Spleen (tissue), 11 donors: Measurements from ENCODE around the gene FRMD4A. TPM values are rescaled to one million over a fixed set of nuclear protein-coding genes. Genes with fewer than 3 reads are reported as not detected.

Experiments used
- DNase-seq: peaks from one replicate; pipeline ENCODE4 v3.0.0-alpha.2; 2020
- H3K27ac ChIP-seq, 8 donors: fragments of 200-600 bp; sonication (generic) in 7 of 8; 1 replicate in 4 of 8; 2 replicates in 4 of 8; pipeline versions ENCODE4 v1.5.0 to v1.8.0; 2016 to 2021; ENCODE audit warnings: inconsistent platforms in 4 of 8, mild to moderate bottlenecking in 4 of 8, moderate library complexity in 1 of 8
- H3K27me3 ChIP-seq, 7 donors: fragments of 200-600 bp; sonication (generic) in 6 of 7; replicated peaks in 1 of 7; 1 replicate in 4 of 7; 2 replicates in 3 of 7; pipeline versions ENCODE4 v1.5.0 to v1.8.0; 2016 to 2021; ENCODE audit warnings: inconsistent platforms in 3 of 7, mild to moderate bottlenecking in 1 of 7
- H3K36me3 ChIP-seq, 6 donors: fragments of 200-600 bp; sonication (generic) in 5 of 6; 1 replicate in 4 of 6; 2 replicates in 2 of 6; pipeline versions ENCODE4 v1.5.0 to v1.8.0; 2016 to 2021; ENCODE audit warnings: inconsistent platforms in 2 of 6
- H3K4me1 ChIP-seq, 6 donors: fragments of 200-600 bp; sonication (generic) in 5 of 6; 1 replicate in 3 of 6; 2 replicates in 3 of 6; pipeline versions ENCODE4 v1.5.0 to v1.8.0; 2016 to 2021; ENCODE audit warnings: inconsistent platforms in 3 of 6
- H3K4me3 ChIP-seq, 8 donors: fragments of 200-600 bp; sonication (generic) in 7 of 8; 1 replicate in 4 of 8; 2 replicates in 4 of 8; pipeline versions ENCODE4 v1.5.0 to v1.8.0; 2016 to 2021; ENCODE audit warnings: inconsistent platforms in 4 of 8, mild to moderate bottlenecking in 4 of 8, moderate library complexity in 2 of 8
- H3K9me3 ChIP-seq, 8 donors: fragments of 200-600 bp; sonication (generic) in 7 of 8; 1 replicate in 4 of 8; 2 replicates in 4 of 8; pipeline versions ENCODE4 v1.5.0 to v1.8.0; 2016 to 2021; ENCODE audit warnings: inconsistent platforms in 4 of 8
- POLR2A ChIP-seq, 3 donors: fragments of 450-650 bp; IDR thresholded peaks; one replicate each; pipeline ENCODE4 v1.5.1; 2017; ENCODE audit warnings: antibody characterized with exemption in 3 of 3, mild to moderate bottlenecking in 1 of 3
- POLR2AphosphoS5 ChIP-seq, 3 donors: sonication (generic); formaldehyde crosslinking; IDR thresholded peaks; one replicate each; pipeline ENCODE4 v1.5.1; 2017; ENCODE audit warnings: antibody characterized with exemption in 3 of 3
- WGBS, 5 donors: extraction: QIAGEN DNeasy Blood & Tissue Kit in 3 of 5; methylation state at CpG; one replicate each; pipeline versions ENCODE4 v1.1.5 to v1.1.7; 2013 to 2018; 5-methylcytosine and 5-hydroxymethylcytosine counted together
- intact Hi-C: fragments of 100-400 bp; cut with DNase I; formaldehyde crosslinking; loops from one replicate; pipeline ENCODE4 v1.15.0; 2023; ENCODE audit warnings: low total_unique reads
- polyA plus RNA-seq, 3 donors: library from polyadenylated mRNA; stranded (reverse); fragments of 200-250 nt; gene quantifications; one replicate each; pipeline ENCODE4 v1.2.1, GENCODE V29; 2013
- total RNA-seq, 7 donors: library from RNA; depleted of rRNA in 3 of 7; stranded (reverse); fragments of >200 nt in 3 of 7; fragmentation: NEBNext Ultra II Directional in 4 of 7; extraction: Animal tissue kit (Norgen Biotek cat#: 25700) in 4 of 7; gene quantifications; one replicate each; pipeline versions ENCODE4 v1.1.0 to v1.2.1, GENCODE V29; 2016 to 2021
- TF ChIP-seq, protein P1 (sequence below), 11 experiments: fragments of 200-600 bp in 7 of 11; fragments of 450-650 bp in 4 of 11; sonication (generic) in 4 of 11; IDR thresholded peaks in 8 of 11; conservative IDR thresholded peaks in 3 of 11; 1 replicate in 7 of 11; 2 replicates in 4 of 11; pipeline versions ENCODE4 v1.4.0 to v1.8.0; 2016 to 2021; ENCODE audit warnings: antibody characterized with exemption in 11 of 11, inconsistent platforms in 4 of 11, mild to moderate bottlenecking in 1 of 11
- donor health status: healthy with polysubstance abuse.
- donor health status: DM: no; HTN: no; CAD: no; lungs with moderate emphysema.
- donor health status: DM: no; HTN: no; CAD: no.
- donor health status: Bipolar disorder and iron deficiency.
- donor health status: healthy.
- donor health status: DM: no; HTN: no; CAD: no.
- donor health status: DM: yes; HTN: yes; CAD: no.

Gene FRMD4A
- total and polyA plus RNA-seq, 10 donors, result 9.2 to 141 (median 80.5) TPM

DNA sequence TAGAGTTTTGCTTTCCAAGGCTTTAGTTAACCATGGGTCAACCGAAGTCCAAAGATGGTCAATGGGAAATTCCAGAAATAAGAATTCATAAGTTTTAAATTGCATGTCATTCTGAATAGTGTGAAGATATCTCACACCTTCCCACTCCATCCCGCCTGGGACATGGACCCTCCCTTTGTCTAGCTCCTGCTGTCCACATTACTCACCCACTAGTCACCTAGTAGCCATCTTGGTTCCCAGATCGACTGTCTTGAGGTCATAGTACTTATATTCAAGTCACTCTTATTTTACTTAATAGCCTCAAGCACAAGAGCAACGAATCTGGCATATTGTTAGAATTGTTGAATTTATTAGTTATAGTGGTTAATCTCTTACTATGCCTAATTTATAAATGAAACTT lies 377.4 kb downstream of the FRMD4A start:
- H3K4me3 ChIP-seq, result no peak overlapping the region
- no peak for DNase-seq
- H3K36me3 ChIP-seq, result no peaks in the 10 kb centered on the region
- no peaks in the 10 kb centered on the region for H3K4me1 ChIP-seq
- WGBS, 5 donors, result 84 to 90% (median 87%) methylated on average over 4 of the region's 4 CpGs
- no peaks in the 10 kb centered on the region for H3K9me3 ChIP-seq
- intact Hi-C loops, result no loop called here
- no peaks in the 10 kb centered on the region for H3K27me3 ChIP-seq
- TF ChIP-seq, protein P1, sequence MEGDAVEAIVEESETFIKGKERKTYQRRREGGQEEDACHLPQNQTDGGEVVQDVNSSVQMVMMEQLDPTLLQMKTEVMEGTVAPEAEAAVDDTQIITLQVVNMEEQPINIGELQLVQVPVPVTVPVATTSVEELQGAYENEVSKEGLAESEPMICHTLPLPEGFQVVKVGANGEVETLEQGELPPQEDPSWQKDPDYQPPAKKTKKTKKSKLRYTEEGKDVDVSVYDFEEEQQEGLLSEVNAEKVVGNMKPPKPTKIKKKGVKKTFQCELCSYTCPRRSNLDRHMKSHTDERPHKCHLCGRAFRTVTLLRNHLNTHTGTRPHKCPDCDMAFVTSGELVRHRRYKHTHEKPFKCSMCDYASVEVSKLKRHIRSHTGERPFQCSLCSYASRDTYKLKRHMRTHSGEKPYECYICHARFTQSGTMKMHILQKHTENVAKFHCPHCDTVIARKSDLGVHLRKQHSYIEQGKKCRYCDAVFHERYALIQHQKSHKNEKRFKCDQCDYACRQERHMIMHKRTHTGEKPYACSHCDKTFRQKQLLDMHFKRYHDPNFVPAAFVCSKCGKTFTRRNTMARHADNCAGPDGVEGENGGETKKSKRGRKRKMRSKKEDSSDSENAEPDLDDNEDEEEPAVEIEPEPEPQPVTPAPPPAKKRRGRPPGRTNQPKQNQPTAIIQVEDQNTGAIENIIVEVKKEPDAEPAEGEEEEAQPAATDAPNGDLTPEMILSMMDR (IDR thresholded peaks at IDR 0.05 in 8 of 11, conservative IDR thresholded peaks at IDR 0.05 in 3 of 11), result no peak
- TF ChIP-seq POLR2AphosphoS5 (IDR thresholded peaks at IDR 0.05) (no peak), POLR2A (IDR thresholded peaks at IDR 0.05) (no peak)
- H3K27ac ChIP-seq, result no peak overlapping the region

DNA sequence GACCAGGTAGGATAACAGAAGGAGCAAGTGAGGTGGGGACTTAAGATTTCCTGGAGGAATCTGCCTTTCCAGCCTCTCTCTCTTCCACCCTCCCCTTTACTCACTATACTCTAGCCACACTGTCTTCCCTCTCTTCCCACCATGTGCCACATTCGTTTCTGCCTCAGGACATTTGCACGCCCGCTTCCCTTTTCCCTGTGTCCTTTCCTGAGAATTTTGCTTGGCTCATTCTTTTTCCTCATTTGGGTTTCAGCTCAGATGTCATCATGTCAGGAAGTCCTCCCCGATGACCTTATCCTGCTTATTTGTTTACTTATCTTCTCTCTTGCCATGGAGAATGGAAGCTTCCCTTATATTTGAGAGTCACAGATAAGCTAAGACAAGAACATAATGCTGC lies 380.2 kb downstream of the FRMD4A start:
- intact Hi-C loops, result no loop called here
- WGBS, 5 donors, result 61 to 80% (median 65%) methylated on average over 4 of the region's 4 CpGs
- DNase-seq, result no peak
- Histone ChIP-seq H3K4me3 (no peak overlapping the region), H3K4me1 (peaks cover 0 to 11% (median 9%) of the 10 kb centered on the region in 6 donors), H3K27ac (peak overlapping the region in 5 of 8 donors; percentile 38 to 64 (median 59)), H3K9me3 (no peaks in the 10 kb centered on the region), H3K27me3 (no peaks in the 10 kb centered on the region), H3K36me3 (no peaks in the 10 kb centered on the region)
- TF ChIP-seq POLR2AphosphoS5 (IDR thresholded peaks at IDR 0.05) (no peak), POLR2A (IDR thresholded peaks at IDR 0.05) (no peak)
- TF ChIP-seq, protein P1 (IDR thresholded peaks at IDR 0.05 in 8 of 11, conservative IDR thresholded peaks at IDR 0.05 in 3 of 11), result no peak

DNA sequence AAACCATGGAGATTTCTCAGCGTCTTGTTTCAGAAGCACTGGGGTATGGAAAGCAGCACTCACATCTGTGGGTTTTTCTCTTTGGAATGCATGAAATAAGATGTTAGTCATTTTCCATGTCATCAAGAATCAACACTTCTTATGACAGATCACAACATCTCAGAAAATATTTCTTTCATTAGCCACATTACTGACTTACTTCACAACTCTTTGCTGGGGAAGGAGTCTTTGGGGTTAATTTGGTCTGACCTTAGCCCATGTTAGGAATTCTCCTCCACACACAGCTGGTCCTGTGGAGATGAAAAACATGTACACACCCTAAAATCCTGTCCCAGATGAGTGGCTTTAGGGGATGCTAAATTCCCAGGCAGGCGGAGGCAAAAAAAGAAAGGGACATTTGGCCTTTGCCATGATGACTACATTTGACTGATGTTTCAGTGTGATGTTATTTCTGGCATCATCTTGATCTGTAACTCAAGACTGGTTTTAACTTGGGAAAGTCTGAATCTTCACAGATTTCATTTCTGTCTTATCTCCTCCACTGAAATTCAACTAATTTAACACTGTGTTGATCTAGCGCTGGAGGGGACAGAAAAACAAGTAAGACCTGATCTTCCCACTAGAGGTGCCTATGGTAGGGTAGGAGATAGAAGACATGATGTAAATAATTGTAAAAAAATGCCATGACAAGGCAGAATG lies 380.7 kb downstream of the FRMD4A start:
- TF ChIP-seq, protein P1 (IDR thresholded peaks at IDR 0.05 in 8 of 11, conservative IDR thresholded peaks at IDR 0.05 in 3 of 11), result no peak
- TF ChIP-seq POLR2A (IDR thresholded peaks at IDR 0.05) (no peak), POLR2AphosphoS5 (IDR thresholded peaks at IDR 0.05) (peak in 1 of 3 donors; percentile 29)
- WGBS, 5 donors, result 71 to 86% (median 82%) methylated on average over 3 of the region's 3 CpGs
- intact Hi-C loops, result no loop called here

DNA sequence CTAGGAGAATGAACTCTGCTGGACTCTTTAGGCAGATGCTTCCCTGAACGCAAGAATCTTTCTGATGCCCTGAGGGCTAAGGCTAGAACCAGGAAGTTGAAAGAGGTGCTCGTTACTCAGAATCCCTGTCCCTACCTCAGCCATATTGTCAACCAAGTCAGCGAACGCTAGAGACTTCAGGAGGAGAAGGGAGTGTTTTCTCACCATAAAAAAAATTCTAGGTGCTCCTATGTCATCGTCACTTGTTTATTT lies 384.6 kb downstream of the FRMD4A start:
- H3K36me3 ChIP-seq, result no peaks in the 10 kb centered on the region
- no peaks in the 10 kb centered on the region for H3K9me3 ChIP-seq
- 69 to 88% (median 81%) methylated on average over 5 of the region's 5 CpGs for WGBS, 5 donors

More for the DNA sequence above, 380.7 kb downstream of the FRMD4A start:
- Histone ChIP-seq H3K27me3 (no peaks in the 10 kb centered on the region), H3K9me3 (no peaks in the 10 kb centered on the region), H3K4me1 (peaks cover 0 to 16% (median 12%) of the 10 kb centered on the region in 6 donors), H3K27ac (peak overlapping the region in 6 of 8 donors; percentile 25 to 64 (median 50)), H3K36me3 (no peaks in the 10 kb centered on the region), H3K4me3 (no peak overlapping the region)
- no peak for DNase-seq

More for the DNA sequence above, 384.6 kb downstream of the FRMD4A start:
- peaks cover 0 to 20% (median 12%) of the 10 kb centered on the region in 6 donors for H3K4me1 ChIP-seq
- H3K4me3 ChIP-seq, result no peak overlapping the region
- intact Hi-C loops, result no loop called here
- no peaks in the 10 kb centered on the region for H3K27me3 ChIP-seq
- DNase-seq, result no peak
- TF ChIP-seq, protein P1 (IDR thresholded peaks at IDR 0.05 in 8 of 11, conservative IDR thresholded peaks at IDR 0.05 in 3 of 11), result no peak
- no peak for TF ChIP-seq POLR2AphosphoS5 (IDR thresholded peaks at IDR 0.05)
- no peak for TF ChIP-seq POLR2A (IDR thresholded peaks at IDR 0.05)
- H3K27ac ChIP-seq, result peak overlapping the region in 5 of 8 donors; percentile 27 to 55 (median 32)
